ENCODE data around the gene MTFP1.

Gene MTFP1

DNA sequence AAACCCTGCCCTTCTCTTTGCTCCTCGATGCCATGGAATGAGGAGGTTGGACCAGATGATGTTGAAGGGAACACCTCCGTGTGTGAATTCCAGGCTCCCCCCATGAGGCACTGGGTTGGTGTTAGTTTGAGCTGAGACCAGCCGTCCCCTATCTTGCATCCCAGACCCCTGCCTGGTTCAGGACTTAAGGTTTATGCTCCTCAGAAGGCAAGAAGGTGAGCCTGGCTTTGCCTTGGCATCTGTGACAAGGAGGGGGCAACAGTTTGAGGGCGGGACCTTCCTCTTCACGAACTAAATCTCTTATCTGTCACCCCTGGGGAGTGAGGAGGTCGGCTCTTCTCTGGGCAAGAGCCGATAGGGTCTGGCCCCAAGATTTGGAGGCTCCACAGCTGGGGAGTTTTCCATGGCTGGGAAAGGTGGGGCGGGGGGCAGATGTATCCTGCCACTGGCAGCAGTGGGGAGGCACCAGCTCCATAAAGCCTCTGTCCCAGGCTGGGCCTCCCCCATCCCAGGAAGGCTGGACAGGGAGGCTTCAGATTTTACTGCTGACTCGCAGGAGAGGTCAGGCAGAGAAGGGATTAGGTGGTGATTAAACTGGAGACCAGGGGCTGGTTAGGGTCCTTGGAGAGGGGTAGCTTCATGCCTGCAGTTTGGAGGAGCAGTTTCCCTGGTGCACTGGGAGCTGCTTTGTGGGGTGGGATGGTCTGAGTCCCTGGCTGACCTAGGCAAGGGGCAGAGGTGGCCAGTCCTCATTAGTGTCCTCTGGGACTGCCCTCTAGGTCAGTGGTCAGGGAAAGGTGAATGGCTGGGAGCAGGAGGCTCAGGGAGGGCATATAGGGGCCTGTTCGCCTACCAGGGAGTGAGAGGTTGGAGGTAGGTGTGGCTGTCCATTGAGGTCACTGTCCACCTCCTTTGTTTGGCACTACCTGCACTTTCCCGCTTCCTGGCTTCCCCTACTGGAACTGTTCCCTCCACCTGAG, 27.6 kb upstream of the MTFP1 start:
- no peaks in the 10 kb centered on the region for H3F3A ChIP-seq (ENCODE audit: insufficient read depth, low read length)
- no peaks in the 10 kb centered on the region for H3K36me3 ChIP-seq (replicated peaks; ENCODE audit: insufficient read depth, low read length)
- no peaks in the 10 kb centered on the region for H3K9me3 ChIP-seq (replicated peaks; ENCODE audit: insufficient read depth, low read length)
- no peaks in the 10 kb centered on the region for H3K9me2 ChIP-seq (replicated peaks; ENCODE audit: insufficient read depth, low read length)
- H3K4me3 ChIP-seq (ENCODE audit: low read length), result 0 out of 2 replicates have a peak overlapping the region, but pooled peaks have one; percentile 59
- peaks cover 20% of the 10 kb centered on the region for H3K27me3 ChIP-seq (replicated peaks; ENCODE audit: insufficient read depth, low read length)
- H3K27ac ChIP-seq (ENCODE audit: low read length), result no peak overlapping the region
- no peaks in the 10 kb centered on the region for H3K79me2 ChIP-seq (ENCODE audit: low read length)
- DNase-seq, result no peak
- H3K9ac ChIP-seq (ENCODE audit: low read length), result no peak overlapping the region; the same call in 1 of the 2 replicates
- no peaks in the 10 kb centered on the region for H4K20me1 ChIP-seq (ENCODE audit: insufficient read depth, low read length)
- TF ChIP-seq, protein P1, sequence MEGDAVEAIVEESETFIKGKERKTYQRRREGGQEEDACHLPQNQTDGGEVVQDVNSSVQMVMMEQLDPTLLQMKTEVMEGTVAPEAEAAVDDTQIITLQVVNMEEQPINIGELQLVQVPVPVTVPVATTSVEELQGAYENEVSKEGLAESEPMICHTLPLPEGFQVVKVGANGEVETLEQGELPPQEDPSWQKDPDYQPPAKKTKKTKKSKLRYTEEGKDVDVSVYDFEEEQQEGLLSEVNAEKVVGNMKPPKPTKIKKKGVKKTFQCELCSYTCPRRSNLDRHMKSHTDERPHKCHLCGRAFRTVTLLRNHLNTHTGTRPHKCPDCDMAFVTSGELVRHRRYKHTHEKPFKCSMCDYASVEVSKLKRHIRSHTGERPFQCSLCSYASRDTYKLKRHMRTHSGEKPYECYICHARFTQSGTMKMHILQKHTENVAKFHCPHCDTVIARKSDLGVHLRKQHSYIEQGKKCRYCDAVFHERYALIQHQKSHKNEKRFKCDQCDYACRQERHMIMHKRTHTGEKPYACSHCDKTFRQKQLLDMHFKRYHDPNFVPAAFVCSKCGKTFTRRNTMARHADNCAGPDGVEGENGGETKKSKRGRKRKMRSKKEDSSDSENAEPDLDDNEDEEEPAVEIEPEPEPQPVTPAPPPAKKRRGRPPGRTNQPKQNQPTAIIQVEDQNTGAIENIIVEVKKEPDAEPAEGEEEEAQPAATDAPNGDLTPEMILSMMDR (IDR thresholded peaks at IDR 0.05; ENCODE audit: low read length), result no peak
- TF ChIP-seq EZH2phosphoT487 (IDR thresholded peaks at IDR 0.05; ENCODE audit: low read length), result no peak
- H3K4me2 ChIP-seq (ENCODE audit: low read depth, low read length), result peak overlapping the region; percentile 85; the same call in 1 of the 2 replicates
- no peaks in the 10 kb centered on the region for H3K4me1 ChIP-seq (ENCODE audit: low read length)
- no peak overlapping the region for H2AFZ ChIP-seq (ENCODE audit: low read length)

DNA sequence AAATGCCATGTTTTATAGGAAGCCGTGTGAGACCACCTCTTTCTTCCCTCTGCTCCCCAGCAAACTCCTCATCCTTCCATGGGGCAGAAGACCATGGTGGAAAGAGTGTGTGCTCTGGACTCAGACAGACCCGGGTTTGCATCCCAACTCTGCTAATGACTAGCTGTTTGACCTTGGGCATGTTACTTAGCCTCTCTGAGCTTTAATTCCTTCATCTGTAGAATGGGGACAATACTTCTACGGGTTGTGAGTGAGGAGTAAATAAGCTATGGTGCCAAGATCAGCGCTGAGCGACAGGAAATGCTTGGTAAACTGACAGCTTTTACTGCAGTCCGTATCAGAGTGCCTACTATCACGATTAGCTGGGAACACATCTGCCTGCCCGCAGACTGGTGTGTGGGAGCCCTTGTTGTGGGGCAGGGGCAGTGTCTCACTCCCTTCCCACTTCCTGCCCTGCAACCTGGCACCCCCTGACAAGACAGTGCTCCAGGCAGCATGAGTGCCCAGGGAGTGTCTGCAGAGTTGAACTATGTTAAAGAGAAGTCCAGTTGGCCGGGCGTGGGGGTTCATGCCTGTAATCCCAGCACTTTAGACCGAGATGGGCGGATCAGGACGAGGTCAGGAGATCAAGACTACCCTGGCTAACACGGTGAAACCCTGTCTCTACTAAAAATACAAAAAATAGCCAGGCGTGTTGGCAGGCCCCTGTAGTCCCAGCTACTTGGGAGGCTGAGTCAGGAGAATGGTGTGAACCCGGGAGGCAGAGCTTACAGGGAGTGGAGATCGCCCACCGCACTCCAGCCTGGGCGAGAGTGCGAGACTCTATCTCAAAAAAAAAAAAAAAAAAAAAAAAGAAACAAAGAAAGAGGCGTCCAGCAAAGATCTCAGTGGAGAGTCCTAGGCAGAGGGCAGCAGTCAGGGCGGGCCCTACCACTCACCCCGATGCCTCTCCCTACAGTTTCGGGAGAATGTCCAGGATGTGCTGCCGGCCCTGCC, 26.6 kb upstream of the MTFP1 start:
- H3K4me2 ChIP-seq (ENCODE audit: low read depth, low read length), result no peak overlapping the region
- peaks cover 20% of the 10 kb centered on the region for H3K27me3 ChIP-seq (replicated peaks; ENCODE audit: insufficient read depth, low read length)
- no peak overlapping the region for H3K4me3 ChIP-seq (ENCODE audit: low read length)
- no peak overlapping the region for H3K9ac ChIP-seq (ENCODE audit: low read length)
- H3F3A ChIP-seq (ENCODE audit: insufficient read depth, low read length), result no peaks in the 10 kb centered on the region
- no peak overlapping the region for H2AFZ ChIP-seq (ENCODE audit: low read length)
- H3K36me3 ChIP-seq (replicated peaks; ENCODE audit: insufficient read depth, low read length), result no peaks in the 10 kb centered on the region
- no peak overlapping the region for H3K27ac ChIP-seq (ENCODE audit: low read length)
- no peaks in the 10 kb centered on the region for H4K20me1 ChIP-seq (ENCODE audit: insufficient read depth, low read length)
- no peak for DNase-seq
- TF ChIP-seq EZH2phosphoT487 (IDR thresholded peaks at IDR 0.05; ENCODE audit: low read length) (no peak), EZH2 (optimal IDR thresholded peaks at IDR 0.05; ENCODE audit: low read depth, low read length) (no peak)
- TF ChIP-seq, protein P1 (IDR thresholded peaks at IDR 0.05; ENCODE audit: low read length), result no peak
- no peaks in the 10 kb centered on the region for H3K9me3 ChIP-seq (replicated peaks; ENCODE audit: insufficient read depth, low read length)
- no peaks in the 10 kb centered on the region for H3K4me1 ChIP-seq (ENCODE audit: low read length)
- no peaks in the 10 kb centered on the region for H3K79me2 ChIP-seq (ENCODE audit: low read length)
- H3K9me2 ChIP-seq (replicated peaks; ENCODE audit: insufficient read depth, low read length), result no peaks in the 10 kb centered on the region

DNA sequence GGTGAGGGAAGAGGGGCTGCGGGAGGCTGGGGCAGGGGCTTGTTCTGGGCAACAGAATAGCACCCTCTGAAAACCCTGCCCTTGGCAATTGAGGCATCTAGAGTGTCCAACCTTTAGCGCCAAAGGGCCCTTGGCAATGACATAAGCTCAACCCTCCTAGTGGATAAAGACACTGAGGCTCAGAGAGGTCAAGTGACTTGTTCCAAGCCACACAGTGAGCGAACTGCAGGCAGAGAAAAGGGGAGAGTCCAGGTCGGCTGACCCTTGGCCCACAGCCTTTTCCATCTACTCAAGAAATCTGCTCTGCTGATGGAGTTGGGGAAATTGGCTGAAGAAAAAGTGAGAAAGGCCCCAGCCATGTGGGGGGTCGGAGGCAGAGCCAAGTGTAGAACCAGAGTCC, 25.9 kb upstream of the MTFP1 start:
- no peaks in the 10 kb centered on the region for H3K36me3 ChIP-seq (replicated peaks; ENCODE audit: insufficient read depth, low read length)
- no peaks in the 10 kb centered on the region for H3K9me3 ChIP-seq (replicated peaks; ENCODE audit: insufficient read depth, low read length)
- no peak overlapping the region for H3K4me3 ChIP-seq (ENCODE audit: low read length)
- H3K79me2 ChIP-seq (ENCODE audit: low read length), result no peaks in the 10 kb centered on the region
- H3K9ac ChIP-seq (ENCODE audit: low read length), result no peak overlapping the region
- no peaks in the 10 kb centered on the region for H3K9me2 ChIP-seq (replicated peaks; ENCODE audit: insufficient read depth, low read length)
- no peak overlapping the region for H3K27ac ChIP-seq (ENCODE audit: low read length)
- H3K27me3 ChIP-seq (replicated peaks; ENCODE audit: insufficient read depth, low read length), result peaks cover 20% of the 10 kb centered on the region
- no peaks in the 10 kb centered on the region for H4K20me1 ChIP-seq (ENCODE audit: insufficient read depth, low read length)
- no peak overlapping the region for H3K4me2 ChIP-seq (ENCODE audit: low read depth, low read length)
- H3K4me1 ChIP-seq (ENCODE audit: low read length), result no peaks in the 10 kb centered on the region
- TF ChIP-seq, protein P1 (IDR thresholded peaks at IDR 0.05; ENCODE audit: low read length), result no peak
- TF ChIP-seq EZH2 (optimal IDR thresholded peaks at IDR 0.05; ENCODE audit: low read depth, low read length) (no peak), EZH2phosphoT487 (IDR thresholded peaks at IDR 0.05; ENCODE audit: low read length) (no peak)
- DNase-seq, result no peak
- no peaks in the 10 kb centered on the region for H3F3A ChIP-seq (ENCODE audit: insufficient read depth, low read length)
- no peak overlapping the region for H2AFZ ChIP-seq (ENCODE audit: low read length)

All from MM.1S (cell line).